H1 (cell line): ENCODE results near the gene SNAI1. TPM values are rescaled to one million over a fixed set of nuclear protein-coding genes. Genes with fewer than 3 reads are reported as not detected.

Experiments
- CTCF ChIA-PET: fragments of 300-600 bp; sonication (Branson Sonifier 250); formaldehyde crosslinking; loops from one replicate; lab custom pipeline; 2021; ENCODE audit not compliant: partially characterized antibody; lab: Charles Lee
- POLR2A ChIA-PET: fragments of 300-600 bp; sonication (Branson Sonifier 250); formaldehyde crosslinking; loops from one replicate; lab custom pipeline; 2021; ENCODE audit warnings: inconsistent platforms; ENCODE audit not compliant: partially characterized antibody; lab: Charles Lee
- DNase-seq, 2 experiments: peaks; one replicate each; pipeline versions ENCODE4 v3.0.0 to v3.0.0-alpha.2; 2010 to 2022; ENCODE audit warnings: low spot score in 2 of 2, low read depth in 1 of 2, mixed read lengths in 1 of 2
- FAIRE-seq: peaks from 2 replicates; lab custom pipeline; 2011; peaks lifted over from hg19 to GRCh38; lab: Jason Lieb, UNC
- H2AFZ ChIP-seq: 2 replicates; pipeline ENCODE4 v1.8.1; 2012; ENCODE audit warnings: low read length, inconsistent platforms
- H2AK5ac ChIP-seq: 2 replicates; pipeline ENCODE4 v1.6.1; 2013; ENCODE audit warnings: low read depth, low read length
- H2BK120ac ChIP-seq: replicated peaks from 2 replicates; pipeline ENCODE3; 2013; ENCODE audit warnings: low read depth, low read length, inconsistent platforms
- H2BK12ac ChIP-seq: 2 replicates; pipeline ENCODE4 v1.6.1; 2013; ENCODE audit warnings: low read depth, low read length
- H2BK15ac ChIP-seq: 2 replicates; pipeline ENCODE4 v1.6.1; 2013; ENCODE audit warnings: low read length
- H2BK20ac ChIP-seq: 2 replicates; pipeline ENCODE4 v1.6.1; 2013; ENCODE audit warnings: low read length
- H2BK5ac ChIP-seq: 2 replicates; pipeline ENCODE4 v1.6.1; 2013; ENCODE audit warnings: low read depth, low read length
- H3K14ac ChIP-seq: 2 replicates; pipeline ENCODE4 v1.6.1; 2013; ENCODE audit warnings: inconsistent platforms; ENCODE audit not compliant: insufficient read length
- H3K18ac ChIP-seq: 2 replicates; pipeline ENCODE4 v1.6.1; 2013; ENCODE audit warnings: low read length; ENCODE audit errors: extremely low read depth
- H3K23ac ChIP-seq: 2 replicates; pipeline ENCODE4 v1.6.1; 2013; ENCODE audit warnings: inconsistent platforms; ENCODE audit not compliant: insufficient read length
- H3K23me2 ChIP-seq: 2 replicates; pipeline ENCODE4 v1.6.1; 2013; ENCODE audit warnings: low read depth, low read length
- H3K27ac ChIP-seq: 2 replicates; pipeline ENCODE4 v1.6.1; 2011; ENCODE audit warnings: low read depth, low read length, inconsistent platforms
- H3K27me3 ChIP-seq, 4 experiments: replicated peaks in 1 of 4; 1 replicate in 1 of 4; 2 replicates in 3 of 4; pipeline versions ENCODE4 v1.6.1 to v1.8.1; 2011 to 2013; ENCODE audit warnings: low read length in 3 of 4, mild to moderate bottlenecking in 3 of 4, inconsistent platforms in 2 of 4, mixed read lengths in 2 of 4, moderate library complexity in 1 of 4; ENCODE audit not compliant: control insufficient read depth in 3 of 4, insufficient read depth in 3 of 4; ENCODE audit errors: extremely low read depth in 1 of 4
- H3K36me3 ChIP-seq, 4 experiments: 2 replicates each; pipeline versions ENCODE4 v1.6.1 to v1.8.1; 2011 to 2013; ENCODE audit warnings: mild to moderate bottlenecking in 4 of 4, low read length in 3 of 4, moderate library complexity in 2 of 4, control low read depth in 1 of 4, inconsistent platforms in 1 of 4; ENCODE audit not compliant: insufficient read depth in 4 of 4, control insufficient read depth in 2 of 4
- H3K4ac ChIP-seq: replicated peaks from 2 replicates; pipeline ENCODE3; 2013; ENCODE audit warnings: low read length, low read depth, mixed read lengths, inconsistent platforms; ENCODE audit not compliant: insufficient read length
- H3K4me1 ChIP-seq, 4 experiments: replicated peaks in 1 of 4; 1 replicate in 1 of 4; 2 replicates in 3 of 4; pipeline versions ENCODE4 v1.6.1 to v1.8.1; 2011 to 2013; ENCODE audit warnings: low read length in 3 of 4, inconsistent platforms in 2 of 4, mixed read lengths in 1 of 4; ENCODE audit not compliant: insufficient read depth in 4 of 4, control insufficient read depth in 3 of 4
- H3K4me2 ChIP-seq, 2 experiments: 2 replicates each; pipeline versions ENCODE4 v1.6.1 to v1.8.1; 2011 to 2013; ENCODE audit warnings: low read depth in 2 of 2, low read length in 2 of 2, control low read depth in 1 of 2, inconsistent platforms in 1 of 2, mild to moderate bottlenecking in 1 of 2; ENCODE audit not compliant: insufficient read depth in 1 of 2
- H3K4me3 ChIP-seq, 4 experiments: fragments of 200-600, 300-600 bp in 1 of 4; sonication (generic), shearing (Covaris generic), sonication (Bioruptor Twin) in 1 of 4; 2 replicates each; pipeline versions ENCODE4 v1.5.1 to v1.8.1; 2011 to 2016; ENCODE audit warnings: low read length in 4 of 4, low read depth in 3 of 4, control low read depth in 2 of 4, inconsistent platforms in 2 of 4, mild to moderate bottlenecking in 2 of 4, mixed read lengths in 1 of 4, moderate library complexity in 1 of 4; ENCODE audit not compliant: insufficient read depth in 2 of 4; ENCODE audit errors: extremely low read depth in 1 of 4
- H3K56ac ChIP-seq: replicated peaks from 2 replicates; pipeline ENCODE3; 2013; ENCODE audit warnings: low read depth, mild to moderate bottlenecking, mixed read lengths, low read length, inconsistent platforms; ENCODE audit not compliant: insufficient read length
- H3K79me1 ChIP-seq: 2 replicates; pipeline ENCODE4 v1.6.1; 2013; ENCODE audit warnings: low read depth, low read length, control low read depth
- H3K79me2 ChIP-seq, 2 experiments: 2 replicates each; pipeline versions ENCODE4 v1.6.1 to v1.8.1; 2012 to 2013; ENCODE audit warnings: low read length in 2 of 2, mild to moderate bottlenecking in 2 of 2, inconsistent platforms in 1 of 2; ENCODE audit not compliant: insufficient read depth in 2 of 2, control insufficient read depth in 1 of 2
- H3K9ac ChIP-seq, 4 experiments: replicated peaks in 1 of 4; 1 replicate in 1 of 4; 2 replicates in 3 of 4; pipeline versions ENCODE4 v1.6.1 to v1.8.1; 2011 to 2013; ENCODE audit warnings: low read depth in 3 of 4, low read length in 3 of 4, control low read depth in 2 of 4, mild to moderate bottlenecking in 2 of 4, moderate library complexity in 2 of 4, inconsistent platforms in 1 of 4; ENCODE audit errors: extremely low read depth in 1 of 4
- H3K9me3 ChIP-seq, 2 experiments: 2 replicates each; pipeline versions ENCODE4 v1.6.1 to v1.8.1; 2012 to 2013; ENCODE audit warnings: mild to moderate bottlenecking in 2 of 2, moderate library complexity in 2 of 2, control low read depth in 1 of 2, inconsistent platforms in 1 of 2, low read depth in 1 of 2, low read length in 1 of 2, mixed read lengths in 1 of 2; ENCODE audit not compliant: insufficient read depth in 2 of 2
- H4K20me1 ChIP-seq, 2 experiments: replicated peaks in 1 of 2; 2 replicates each; pipeline versions ENCODE3 to v1.8.1; 2011 to 2013; ENCODE audit warnings: inconsistent platforms in 2 of 2, low read length in 2 of 2, mild to moderate bottlenecking in 1 of 2; ENCODE audit not compliant: insufficient read depth in 2 of 2, control insufficient read depth in 1 of 2
- H4K5ac ChIP-seq: 2 replicates; pipeline ENCODE4 v1.6.1; 2013; ENCODE audit warnings: low read length, low read depth, mixed read lengths, inconsistent platforms; ENCODE audit not compliant: insufficient read length
- H4K8ac ChIP-seq: 2 replicates; pipeline ENCODE4 v1.8.0; 2013; ENCODE audit warnings: mild to moderate bottlenecking, moderate library complexity, low read length, inconsistent platforms; ENCODE audit not compliant: insufficient read depth; ENCODE audit errors: extremely low read depth
- H4K91ac ChIP-seq: replicated peaks from 2 replicates; pipeline ENCODE3; 2013; ENCODE audit warnings: low read length, mixed read lengths, inconsistent platforms; ENCODE audit not compliant: insufficient read length
- ASH2L ChIP-seq: fragments of 200-600, 300-600 bp; sonication (generic); IDR thresholded peaks from one replicate; pipeline ENCODE4 v1.7.1; 2017; ENCODE audit warnings: low read length
- CBX5 ChIP-seq: fragments of 300-800, 300-1000 bp; sonication (generic); IDR thresholded peaks from 2 replicates; pipeline ENCODE4 v1.7.1; 2016; ENCODE audit warnings: antibody characterized with exemption, low read length, low read depth
- GTF2F1 ChIP-seq: IDR thresholded peaks from 2 replicates; pipeline ENCODE4 v1.6.1; 2012; ENCODE audit warnings: low read depth, low read length, improper control_type of control experiment, borderline replicate concordance
- HDAC2 ChIP-seq, 2 experiments: fragments of 300-600 bp in 1 of 2; sonication (generic) in 1 of 2; IDR thresholded peaks; 2 replicates each; pipeline ENCODE4 v1.6.1; 2011 to 2012; ENCODE audit warnings: low read depth in 2 of 2, low read length in 2 of 2, mild to moderate bottlenecking in 2 of 2, moderate library complexity in 2 of 2, borderline replicate concordance in 1 of 2, inconsistent platforms in 1 of 2
- JUND ChIP-seq: IDR thresholded peaks from 2 replicates; pipeline ENCODE4 v1.6.1; 2011; ENCODE audit warnings: mild to moderate bottlenecking, improper control_type of control experiment, low read length
- KDM1A ChIP-seq: fragments of 200-600, 300-600 bp; sonication (generic); IDR thresholded peaks from 2 replicates; pipeline ENCODE4 v1.7.1; 2016; ENCODE audit warnings: mild to moderate bottlenecking, low read length, borderline replicate concordance
- MAFK ChIP-seq: IDR thresholded peaks from 2 replicates; pipeline ENCODE4 v1.6.1; 2012; ENCODE audit warnings: low read depth, mild to moderate bottlenecking, improper control_type of control experiment, low read length
- PHF8 ChIP-seq: fragments of 200-600 bp; sonication (generic); conservative IDR thresholded peaks from 2 replicates; pipeline ENCODE4 v1.7.1; 2012; ENCODE audit warnings: low read depth, mild to moderate bottlenecking, inconsistent platforms, low read length, moderate library complexity
- POU5F1 ChIP-seq: IDR thresholded peaks from 2 replicates; pipeline ENCODE4 v1.6.1; 2011; ENCODE audit warnings: low read depth, mild to moderate bottlenecking, low read length, moderate library complexity
- SIN3A ChIP-seq, 2 experiments: IDR thresholded peaks in 1 of 2; conservative IDR thresholded peaks in 1 of 2; 2 replicates each; pipeline ENCODE4 v1.6.1; 2011 to 2012; ENCODE audit warnings: low read length in 2 of 2, improper control_type of control experiment in 1 of 2, low read depth in 1 of 2, mild to moderate bottlenecking in 1 of 2
- SP4 ChIP-seq: IDR thresholded peaks from 2 replicates; pipeline ENCODE4 v1.6.1; 2012; ENCODE audit warnings: low read length, inconsistent platforms
- SUZ12 ChIP-seq: fragments of 200-600 bp; sonication (generic); IDR thresholded peaks from 2 replicates; pipeline ENCODE4 v1.6.1; 2012; ENCODE audit warnings: mild to moderate bottlenecking, inconsistent platforms, low read length, moderate library complexity, mixed read lengths
- TAF7 ChIP-seq: optimal IDR thresholded peaks from 2 replicates; pipeline ENCODE3; 2011; ENCODE audit warnings: low read depth, mild to moderate bottlenecking, inconsistent platforms, low read length, moderate library complexity, borderline replicate concordance
- TEAD4 ChIP-seq: IDR thresholded peaks from 2 replicates; pipeline ENCODE4 v1.6.1; 2012; ENCODE audit warnings: low read depth, low read length, inconsistent platforms, mixed read lengths
- WGBS, 2 experiments: shearing (Covaris generic) in 1 of 2; methylation state at CpG; one replicate each; pipeline versions ENCODE4 v1.1.6 to v1.1.7; 2013 to 2015; ENCODE audit warnings: low lambda C conversion rate in 2 of 2, mixed read lengths in 2 of 2, inconsistent platforms in 1 of 2, low coverage in 1 of 2, missing lambda C conversion rate in 1 of 2; ENCODE audit not compliant: insufficient replicate concordance in 2 of 2, insufficient coverage in 1 of 2, insufficient read length in 1 of 2; ENCODE audit errors: extremely low coverage in 1 of 2, missing lambda C conversion rate in 1 of 2; 5-methylcytosine and 5-hydroxymethylcytosine counted together
- polyA plus RNA-seq, 7 experiments: library from polyadenylated mRNA; depleted of rRNA in 3 of 7; stranded (reverse) in 5 of 7; unstranded in 2 of 7; fragments of >200 nt in 5 of 7; fragments of 200-250 nt in 2 of 7; gene quantifications; 1 replicate in 5 of 7; 2 replicates in 1 of 7; 4 replicates in 1 of 7; pipeline versions ENCODE4 v1.2.1 to v1.2.3, GENCODE V29; 2011 to 2013; ENCODE audit warnings: missing spikeins in 2 of 7, mixed read lengths in 2 of 7
- total RNA-seq: library from RNA; stranded (reverse); fragmentation: NEBNext Ultra II Directional; extraction: Animal tissue kit (Norgen Biotek cat#: 25700); gene quantifications from 2 replicates; pipeline ENCODE4 v1.2.1, GENCODE V29; 2021

SNAI1 gene
- total and polyA plus RNA-seq, 2 of the 8 experiments (the other 6 are each of a cell fraction or from before 2014, with no cell fraction given) = 6.5 to 8.0 TPM

DNA sequence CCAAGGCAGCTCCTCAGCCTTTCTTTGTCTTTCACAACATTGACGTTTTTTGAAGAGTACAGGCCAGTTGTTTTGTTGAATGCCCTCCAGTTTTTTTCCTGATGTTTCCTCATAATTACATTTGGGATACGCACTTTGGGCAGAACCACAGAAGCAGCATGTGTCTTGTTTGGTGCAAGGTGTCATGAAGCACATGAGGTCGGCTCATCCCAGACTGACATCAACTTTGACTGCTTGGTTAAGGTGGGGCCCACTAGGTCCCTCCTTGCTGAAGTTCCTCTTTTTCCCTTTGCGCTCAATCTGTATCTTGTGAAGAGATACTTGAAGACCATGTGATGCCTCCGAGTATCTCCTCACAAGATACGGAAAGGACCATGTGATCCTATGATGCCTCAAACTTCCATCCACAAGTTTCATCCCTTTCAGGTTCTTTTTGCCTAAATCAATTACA is 10.5 kb downstream of the SNAI1 start:
- H3K9ac ChIP-seq = no peak overlapping the region
- no peak overlapping the region for H3K23ac ChIP-seq
- H4K20me1 ChIP-seq = no peaks in the 10 kb centered on the region
- no peaks in the 10 kb centered on the region for H3K23me2 ChIP-seq
- no peak overlapping the region for H4K5ac ChIP-seq
- no peak overlapping the region for H2BK5ac ChIP-seq
- FAIRE-seq (no peak), DNase-seq (no peak)
- no peak overlapping the region for H3K56ac ChIP-seq
- CTCF ChIA-PET = interaction anchor here (21.7 kb wide), 1 partner anchor 75 kb away, joined by 514 read pairs; no protein-coding TSS in a partner anchor
- H4K8ac ChIP-seq = no peak overlapping the region
- H2BK12ac ChIP-seq = no peak overlapping the region
- H3K4me2 ChIP-seq = no peak overlapping the region
- H3K18ac ChIP-seq = no peak overlapping the region
- H3K4me1 ChIP-seq = peaks cover 17 to 22% (median 21%) of the 10 kb centered on the region in 4 experiments
- peaks cover 0 to 5% (median 0%) of the 10 kb centered on the region in 4 experiments; a peak in 1 of 8 replicates for H3K36me3 ChIP-seq
- H2BK15ac ChIP-seq = no peak overlapping the region
- no peaks in the 10 kb centered on the region for H3K27me3 ChIP-seq
- WGBS, 2 experiments = 76% methylated on average over 6 of the region's 6 CpGs; no CpG with 5 or more reads in 1 of the 2 experiments
- no peak overlapping the region for H3K14ac ChIP-seq
- no peak overlapping the region for H3K27ac ChIP-seq
- no peaks in the 10 kb centered on the region for H3K9me3 ChIP-seq
- peak overlapping the region; percentile 22 for H4K91ac ChIP-seq
- H2BK120ac ChIP-seq = no peak overlapping the region
- H2BK20ac ChIP-seq = 0 out of 2 replicates have a peak overlapping the region, but pooled peaks have one; percentile 43
- no peaks in the 10 kb centered on the region for H3K79me2 ChIP-seq
- H3K4me3 ChIP-seq = no peak overlapping the region
- H3K79me1 ChIP-seq = no peaks in the 10 kb centered on the region
- H3K4ac ChIP-seq = no peak overlapping the region
- H2AFZ ChIP-seq = no peak overlapping the region
- H2AK5ac ChIP-seq = no peak overlapping the region
- POLR2A ChIA-PET = interaction anchor here (1.1 to 1.9 kb wide), 3 partner anchors 10 to 285 kb away, joined by 4 to 10 read pairs (median 4); partner anchors contain the start of gene SNAI1
- TF ChIP-seq SP4 (no peak), TEAD4 (no peak), HDAC2 (IDR thresholded peaks at IDR 0.05; ENCODE audit: borderline replicate concordance in 1 of 2, low read depth in 2 of 2, low read length in 2 of 2) (no peak), GTF2F1 (no peak), CBX5 (no peak), TAF7 (no peak), JUND (no peak), ASH2L (no peak), SIN3A (conservative IDR thresholded peaks at IDR 0.05 in 1 of 2, IDR thresholded peaks at IDR 0.05 in 1 of 2; ENCODE audit: low read depth in 1 of 2, low read length in 2 of 2) (no peak), POU5F1 (no peak), MAFK (no peak), SUZ12 (no peak), KDM1A (no peak), PHF8 (no peak)
